Astrocyte (in vitro differentiated cells and primary cell): ENCODE results near the gene RPUSD3. TPM values are rescaled to one million over a fixed set of nuclear protein-coding genes. Genes with fewer than 3 reads are reported as not detected.

ENCODE experiments used
- DNase-seq: peaks from one replicate; pipeline ENCODE4 v3.0.0-alpha.2; 2010; ENCODE audit warnings: low read depth
- FAIRE-seq: peaks from 2 replicates; lab custom pipeline; 2011; peaks lifted over from hg19 to GRCh38; lab: Jason Lieb, UNC
- H2AFZ ChIP-seq: 2 replicates; pipeline ENCODE4 v1.6.0; 2012; ENCODE audit warnings: low read depth, low read length, inconsistent platforms
- H3K27ac ChIP-seq: 2 replicates; pipeline ENCODE4 v1.5.1; 2011; ENCODE audit warnings: low read depth, low read length, inconsistent platforms
- H3K27me3 ChIP-seq: 2 replicates; pipeline ENCODE4 v1.6.0; 2011; ENCODE audit warnings: low read length, inconsistent platforms; ENCODE audit not compliant: insufficient read depth
- H3K36me3 ChIP-seq: 2 replicates; pipeline ENCODE4 v1.5.1; 2011; ENCODE audit warnings: low read length, inconsistent platforms; ENCODE audit not compliant: insufficient read depth
- H3K4me1 ChIP-seq: 2 replicates; pipeline ENCODE4 v1.5.1; 2011; ENCODE audit warnings: low read length, inconsistent platforms; ENCODE audit not compliant: insufficient read depth
- H3K4me2 ChIP-seq: 2 replicates; pipeline ENCODE4 v1.6.0; 2012; ENCODE audit warnings: low read length, inconsistent platforms
- H3K4me3 ChIP-seq: 2 replicates; pipeline ENCODE4 v1.5.1; 2011; ENCODE audit warnings: low read depth, mild to moderate bottlenecking, low read length, inconsistent platforms; ENCODE audit not compliant: insufficient read depth
- H3K79me2 ChIP-seq: 2 replicates; pipeline ENCODE4 v1.6.0; 2012; ENCODE audit warnings: mild to moderate bottlenecking, low read length, inconsistent platforms; ENCODE audit not compliant: insufficient read depth
- H3K9ac ChIP-seq: 2 replicates; pipeline ENCODE4 v1.6.0; 2012; ENCODE audit warnings: mild to moderate bottlenecking, low read length, inconsistent platforms
- H3K9me3 ChIP-seq: 2 replicates; pipeline ENCODE4 v1.5.1; 2012; ENCODE audit warnings: low read depth, mild to moderate bottlenecking, low read length, inconsistent platforms; ENCODE audit not compliant: insufficient read depth
- H4K20me1 ChIP-seq: 2 replicates; pipeline ENCODE4 v1.6.0; 2012; ENCODE audit warnings: low read length, inconsistent platforms; ENCODE audit not compliant: insufficient read depth
- H3K27ac Mint-ChIP-seq: one replicate; pipeline ENCODE4 v1.8.0; 2021; ENCODE audit warnings: mild to moderate bottlenecking, mixed read lengths; ENCODE audit not compliant: unreplicated experiment
- H3K27me3 Mint-ChIP-seq: one replicate; pipeline ENCODE4 v1.8.0; 2021; ENCODE audit warnings: low read depth, mixed read lengths; ENCODE audit not compliant: unreplicated experiment
- H3K36me3 Mint-ChIP-seq: one replicate; pipeline ENCODE4 v1.8.0; 2021; ENCODE audit warnings: low read depth, mixed read lengths; ENCODE audit not compliant: unreplicated experiment
- H3K4me1 Mint-ChIP-seq: one replicate; pipeline ENCODE4 v1.8.0; 2021; ENCODE audit warnings: low read depth, mixed read lengths; ENCODE audit not compliant: unreplicated experiment
- H3K4me3 Mint-ChIP-seq: one replicate; pipeline ENCODE4 v1.8.0; 2021; ENCODE audit warnings: mild to moderate bottlenecking, moderate library complexity, mixed read lengths; ENCODE audit not compliant: unreplicated experiment
- H3K9me3 Mint-ChIP-seq: one replicate; pipeline ENCODE4 v1.8.0; 2021; ENCODE audit warnings: mild to moderate bottlenecking, mixed read lengths; ENCODE audit not compliant: unreplicated experiment
- CTCF ChIP-seq: IDR thresholded peaks from 2 replicates; pipeline ENCODE4 v1.5.1; 2011; ENCODE audit warnings: low read depth, mild to moderate bottlenecking, inconsistent platforms, low read length, moderate library complexity; ENCODE audit not compliant: insufficient read depth
- EZH2 ChIP-seq: IDR thresholded peaks from 2 replicates; pipeline ENCODE4 v1.6.1; 2012; ENCODE audit warnings: mild to moderate bottlenecking, low read length, inconsistent platforms; ENCODE audit not compliant: insufficient read depth
- total RNA-seq: library from RNA; stranded (reverse); gene quantifications from 2 replicates; pipeline ENCODE4 v1.2.1, GENCODE V29; 2021

The RPUSD3 gene
- total RNA-seq, 1 donor from 2014 or later: 35.4 TPM

DNA sequence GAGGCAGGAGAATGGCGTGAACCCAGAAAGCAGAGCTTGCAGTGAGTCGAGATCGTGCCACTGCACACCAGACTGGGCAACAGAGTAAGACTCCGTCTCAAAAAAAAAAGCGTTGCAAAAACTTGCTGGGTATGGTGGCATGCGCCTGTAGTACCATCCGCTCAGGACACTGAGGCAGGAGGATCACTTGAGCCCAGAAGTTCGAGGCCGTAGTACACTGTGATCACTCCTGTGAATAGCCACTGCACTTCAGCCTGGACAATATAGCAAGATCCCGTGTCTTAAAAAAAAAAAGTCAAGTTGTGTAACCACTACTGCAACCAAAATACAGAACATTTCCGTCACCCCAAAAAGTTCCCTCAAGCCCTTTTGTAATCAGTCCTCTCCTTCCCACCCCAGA, 49.4 kb downstream of the RPUSD3 start:
- Histone ChIP-seq H3K36me3 (peaks cover 29% of the 10 kb centered on the region), H3K79me2 (peaks cover 80% of the 10 kb centered on the region), H3K4me1 (peaks cover 15% of the 10 kb centered on the region), H4K20me1 (peaks cover 44% of the 10 kb centered on the region), H3K9ac (no peak overlapping the region), H3K4me2 (peak overlapping the region; percentile 99), H3K4me3 (peak overlapping the region; percentile 93), H2AFZ (no peak overlapping the region), H3K27me3 (no peaks in the 10 kb centered on the region), H3K9me3 (no peaks in the 10 kb centered on the region), H3K27ac (no peak overlapping the region)
- Mint-ChIP-seq H3K27ac (peak overlapping the region; percentile 84), H3K4me1 (peaks cover 34% of the 10 kb centered on the region), H3K9me3 (no peaks in the 10 kb centered on the region), H3K27me3 (no peaks in the 10 kb centered on the region), H3K36me3 (peaks cover 23% of the 10 kb centered on the region), H3K4me3 (peak overlapping the region; percentile 96)
- DNase-seq (no peak), FAIRE-seq (no peak)
- TF ChIP-seq EZH2: no peak
- no peak for TF ChIP-seq CTCF

GRCh38 chr3:9793161-9793781, 50.5 kb downstream of the RPUSD3 start:
- peaks cover 28% of the 10 kb centered on the region for H3K36me3 Mint-ChIP-seq
- H3K27me3 Mint-ChIP-seq: no peaks in the 10 kb centered on the region
- peak overlapping the region; percentile 96 for H3K4me3 Mint-ChIP-seq
- Histone ChIP-seq H3K4me2 (peak overlapping the region; percentile 99), H3K36me3 (peaks cover 22% of the 10 kb centered on the region), H3K79me2 (peaks cover 72% of the 10 kb centered on the region), H3K4me3 (peak overlapping the region; percentile 93), H3K27ac (peak overlapping the region; percentile 99), H3K9ac (peak overlapping the region; percentile 97), H3K27me3 (no peaks in the 10 kb centered on the region), H3K4me1 (peaks cover 15% of the 10 kb centered on the region), H2AFZ (peak overlapping the region; percentile 21), H4K20me1 (peaks cover 36% of the 10 kb centered on the region), H3K9me3 (no peaks in the 10 kb centered on the region)
- TF ChIP-seq CTCF (no peak), EZH2 (no peak)
- DNase-seq: no peak
- H3K4me1 Mint-ChIP-seq: peaks cover 34% of the 10 kb centered on the region
- no peak for FAIRE-seq
- no peaks in the 10 kb centered on the region for H3K9me3 Mint-ChIP-seq
- peak overlapping the region; percentile 100 for H3K27ac Mint-ChIP-seq

DNA sequence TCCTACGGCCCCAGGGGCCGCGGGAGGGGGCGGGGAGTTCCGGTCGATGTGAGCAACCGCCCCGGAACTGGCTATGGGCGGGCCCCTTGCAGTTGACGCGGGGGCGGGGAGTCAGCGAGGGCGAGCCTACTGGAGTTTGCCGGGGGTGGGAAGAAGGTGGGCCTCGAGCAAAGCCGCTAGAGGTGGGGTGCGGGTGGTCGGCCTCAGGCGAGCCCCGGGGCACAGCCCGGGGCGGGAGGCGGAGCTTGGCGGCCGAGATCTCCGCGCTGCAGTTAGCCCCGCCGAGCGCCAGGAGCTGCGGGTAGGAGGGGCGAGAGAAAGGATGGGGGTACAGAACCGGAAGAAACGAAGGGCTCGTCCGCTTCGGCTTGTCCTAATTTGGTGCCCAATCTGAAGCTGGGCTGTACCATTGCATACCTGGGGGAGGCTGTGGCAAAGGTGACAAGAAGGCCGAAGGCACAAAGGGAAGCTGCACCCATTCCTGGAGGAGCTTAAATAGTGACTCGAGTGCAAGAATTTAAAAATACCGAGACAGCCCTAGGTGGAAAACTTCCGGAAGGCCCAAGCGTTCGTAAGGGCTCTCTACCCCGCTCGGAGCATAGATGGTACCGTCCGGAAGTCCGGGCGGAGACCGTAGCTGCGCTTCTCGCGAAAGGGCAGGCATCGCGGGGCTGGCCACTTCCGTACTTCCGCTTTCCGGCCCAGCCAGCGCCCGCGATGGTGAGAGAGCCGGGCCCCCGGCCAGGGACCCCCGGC, 51.2 kb downstream of the RPUSD3 start, which contains the start of the genes ARPC4 and TADA3:
ARPC4 (plus strand) TSS at position 678 of the 756 bp plus-strand sequence; CDS start at position 718, 40 bp downstream.
TADA3 (minus strand) TSS at position 69 of the 756 bp plus-strand sequence. CDS start 1,007 bp downstream, outside the sequence.
- Histone ChIP-seq H3K36me3 (peaks cover 16% of the 10 kb centered on the region), H3K4me1 (peaks cover 15% of the 10 kb centered on the region), H2AFZ (peak within 1 kb of the TSS; percentile 83), H3K9ac (peak within 1 kb of the TSS; percentile 97), H3K4me3 (peak within 1 kb of the TSS; percentile 93), H3K4me2 (peak within 1 kb of the TSS; percentile 99), H3K9me3 (no peaks in the 10 kb centered on the region), H3K27ac (peak within 1 kb of the TSS; percentile 99), H3K27me3 (no peaks in the 10 kb centered on the region), H3K79me2 (peaks cover 65% of the 10 kb centered on the region), H4K20me1 (peaks cover 29% of the 10 kb centered on the region)
- Mint-ChIP-seq H3K4me3 (peak within 1 kb of the TSS; percentile 96), H3K27ac (peak within 1 kb of the TSS; percentile 100), H3K9me3 (no peaks in the 10 kb centered on the region), H3K4me1 (peaks cover 38% of the 10 kb centered on the region), H3K36me3 (peaks cover 29% of the 10 kb centered on the region), H3K27me3 (no peaks in the 10 kb centered on the region)
- TF ChIP-seq CTCF (no peak), EZH2 (no peak)
- FAIRE-seq: no peak
- DNase-seq: peak; percentile 94
